ENCODE results near the gene MAPKAP1. TPM values are rescaled to one million over a fixed set of nuclear protein-coding genes. Genes with fewer than 3 reads are reported as not detected.

MAPKAP1 gene
- total and polyA plus RNA-seq, 2 experiments from 2014 or later: 66.7 to 85.6 TPM

DNA sequence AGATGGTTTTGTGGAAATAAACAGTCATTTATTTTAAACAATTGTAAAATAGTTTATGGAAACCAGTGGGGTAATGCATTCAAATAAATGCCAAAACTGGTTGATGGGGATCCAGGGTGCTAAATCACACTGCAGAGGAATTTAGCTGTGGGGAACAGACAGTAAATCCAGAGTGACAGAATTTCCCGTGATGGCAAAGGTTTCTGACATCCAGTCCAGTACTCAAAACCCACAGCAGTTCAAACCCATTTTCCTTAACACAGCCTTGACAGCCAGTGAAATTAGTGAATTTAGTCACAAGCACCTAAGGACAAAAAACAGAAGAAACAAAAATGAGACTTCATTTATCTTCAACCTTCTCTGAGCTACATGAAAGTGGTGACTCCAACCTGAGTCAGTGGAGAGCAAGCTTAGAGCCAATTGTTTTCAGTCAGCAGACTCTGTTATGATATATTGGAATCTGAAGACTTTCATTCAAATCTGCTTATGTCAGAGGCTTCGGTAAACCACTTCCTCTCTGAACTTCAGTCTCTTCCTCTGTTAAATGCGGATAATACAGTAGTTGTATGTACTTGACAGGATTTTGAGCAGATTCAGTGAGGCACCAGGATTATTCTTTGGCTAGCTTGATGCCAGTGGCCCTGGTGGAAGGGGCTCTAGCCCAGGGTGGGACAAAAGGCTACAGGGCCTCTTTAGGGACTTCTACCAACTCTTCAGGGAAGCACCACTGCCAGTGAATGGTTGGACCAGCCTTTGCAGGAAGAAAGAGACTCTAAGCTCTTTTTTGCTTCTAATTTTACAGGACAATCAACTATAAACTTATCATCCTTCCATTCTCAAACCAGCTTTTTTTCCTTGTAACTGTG, 185.3 kb downstream of the MAPKAP1 start:
- Histone ChIP-seq H3K4me3 (no peak overlapping the region), H3K27ac (no peak overlapping the region), H3K9me3 (ENCODE audit: low read depth) (no peaks in the 10 kb centered on the region), H3K4me1 (ENCODE audit: low read depth) (peaks cover 25% of the 10 kb centered on the region), H3K36me3 (no peaks in the 10 kb centered on the region), H3K27me3 (no peaks in the 10 kb centered on the region)
- TF ChIP-seq, protein P1, sequence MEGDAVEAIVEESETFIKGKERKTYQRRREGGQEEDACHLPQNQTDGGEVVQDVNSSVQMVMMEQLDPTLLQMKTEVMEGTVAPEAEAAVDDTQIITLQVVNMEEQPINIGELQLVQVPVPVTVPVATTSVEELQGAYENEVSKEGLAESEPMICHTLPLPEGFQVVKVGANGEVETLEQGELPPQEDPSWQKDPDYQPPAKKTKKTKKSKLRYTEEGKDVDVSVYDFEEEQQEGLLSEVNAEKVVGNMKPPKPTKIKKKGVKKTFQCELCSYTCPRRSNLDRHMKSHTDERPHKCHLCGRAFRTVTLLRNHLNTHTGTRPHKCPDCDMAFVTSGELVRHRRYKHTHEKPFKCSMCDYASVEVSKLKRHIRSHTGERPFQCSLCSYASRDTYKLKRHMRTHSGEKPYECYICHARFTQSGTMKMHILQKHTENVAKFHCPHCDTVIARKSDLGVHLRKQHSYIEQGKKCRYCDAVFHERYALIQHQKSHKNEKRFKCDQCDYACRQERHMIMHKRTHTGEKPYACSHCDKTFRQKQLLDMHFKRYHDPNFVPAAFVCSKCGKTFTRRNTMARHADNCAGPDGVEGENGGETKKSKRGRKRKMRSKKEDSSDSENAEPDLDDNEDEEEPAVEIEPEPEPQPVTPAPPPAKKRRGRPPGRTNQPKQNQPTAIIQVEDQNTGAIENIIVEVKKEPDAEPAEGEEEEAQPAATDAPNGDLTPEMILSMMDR (IDR thresholded peaks at IDR 0.05; ENCODE audit: low read depth, low read length): no peak
- DNase-seq (ENCODE audit: low read depth in 1 of 2, low spot score in 1 of 2): peak in 1 of 2 donors; percentile 88

DNA sequence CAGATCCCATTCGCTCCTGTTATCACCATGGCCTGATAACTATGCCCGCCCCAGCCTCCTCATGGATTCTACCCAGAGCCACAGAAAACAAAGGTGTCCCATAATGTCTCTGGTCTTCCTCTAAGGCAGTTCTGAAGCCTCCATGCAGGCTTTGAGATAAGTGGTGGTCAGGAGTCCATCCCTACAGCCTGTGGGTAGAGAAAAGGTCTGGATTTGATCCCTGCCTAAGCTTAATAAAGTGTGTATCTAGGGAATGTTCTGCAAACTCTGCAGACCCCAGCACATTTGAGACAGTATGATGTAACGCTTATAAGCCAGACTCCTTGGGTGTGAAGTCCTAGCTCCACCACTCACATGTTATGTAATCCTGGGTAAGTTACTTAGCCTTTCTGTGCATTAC, 187.3 kb downstream of the MAPKAP1 start:
- no peak overlapping the region for H3K4me3 ChIP-seq
- TF ChIP-seq, protein P1 (IDR thresholded peaks at IDR 0.05; ENCODE audit: low read depth, low read length): no peak
- no peaks in the 10 kb centered on the region for H3K9me3 ChIP-seq (ENCODE audit: low read depth)
- H3K27me3 ChIP-seq: no peaks in the 10 kb centered on the region
- H3K4me1 ChIP-seq (ENCODE audit: low read depth): peaks cover 40% of the 10 kb centered on the region
- H3K36me3 ChIP-seq: no peaks in the 10 kb centered on the region
- H3K27ac ChIP-seq: no peak overlapping the region
- DNase-seq (ENCODE audit: low read depth in 1 of 2, low spot score in 1 of 2): no peak

DNA sequence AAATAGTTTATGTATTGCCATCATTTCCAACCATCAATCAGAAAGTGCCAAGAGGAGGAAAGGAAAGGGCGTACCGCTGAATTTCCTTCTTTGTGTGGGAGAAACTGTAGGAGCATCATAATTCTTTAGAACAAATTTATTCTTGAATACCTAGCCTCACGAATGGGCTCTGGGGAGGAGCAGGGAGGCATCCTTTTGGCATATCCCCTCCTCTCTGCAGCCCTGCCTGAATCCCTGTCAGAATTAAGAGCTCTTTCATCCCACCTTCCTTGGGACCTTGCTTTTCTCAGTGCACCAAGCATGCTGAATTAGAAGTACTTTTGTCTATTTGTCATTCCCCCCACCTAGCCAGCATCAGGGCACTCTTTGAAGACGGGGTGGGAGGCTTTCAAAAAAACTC, 189.4 kb downstream of the MAPKAP1 start:
- Histone ChIP-seq H3K4me3 (no peak overlapping the region), H3K4me1 (ENCODE audit: low read depth) (peaks cover 38% of the 10 kb centered on the region), H3K27me3 (no peaks in the 10 kb centered on the region), H3K36me3 (no peaks in the 10 kb centered on the region), H3K9me3 (ENCODE audit: low read depth) (no peaks in the 10 kb centered on the region), H3K27ac (no peak overlapping the region)
- no peak for DNase-seq (ENCODE audit: low read depth in 1 of 2, low spot score in 1 of 2)
- TF ChIP-seq, protein P1 (IDR thresholded peaks at IDR 0.05; ENCODE audit: low read depth, low read length): no peak

DNA sequence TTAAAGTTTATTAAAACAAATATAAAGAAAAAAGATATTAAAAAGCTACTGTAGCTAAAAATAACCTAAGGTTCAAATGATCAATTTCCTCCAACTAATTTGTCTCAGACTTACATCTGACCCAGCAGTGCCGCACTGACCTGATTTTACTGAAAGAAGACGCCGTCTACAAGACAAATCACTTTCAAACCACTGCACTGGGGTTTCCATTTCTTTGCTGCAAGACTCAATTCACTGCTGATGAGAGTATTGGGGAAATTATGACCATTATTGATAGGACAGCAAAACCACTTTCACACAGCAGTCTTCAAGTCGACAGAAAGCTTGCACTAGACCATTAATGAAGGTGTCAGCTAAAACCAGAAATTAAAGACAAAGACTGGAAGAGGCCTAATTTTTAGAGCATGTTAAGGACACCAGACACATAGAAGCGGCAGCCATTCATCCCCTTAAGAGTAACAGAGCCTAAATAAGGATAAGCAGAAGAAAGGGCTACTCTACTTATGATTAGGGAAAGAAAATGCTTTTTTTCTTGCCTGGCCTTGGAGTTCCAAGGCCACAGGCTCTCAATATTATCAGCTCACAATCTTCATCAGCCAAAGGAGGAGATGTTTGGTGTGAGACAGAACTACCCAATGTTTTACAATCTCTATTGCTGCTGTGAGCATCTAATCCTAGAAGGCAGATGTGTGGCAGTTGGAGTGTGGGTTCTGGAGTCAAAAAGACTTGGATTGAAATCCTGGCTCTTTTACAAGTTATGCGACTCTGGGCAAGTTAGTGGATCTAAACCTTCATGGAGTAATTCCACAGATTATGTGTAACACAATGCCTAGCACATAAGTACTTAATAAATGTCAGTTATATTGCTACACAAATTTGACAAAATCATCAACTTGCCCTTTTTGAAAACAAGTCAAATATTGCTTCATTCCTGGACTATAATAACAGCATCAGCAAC, 190.7 kb downstream of the MAPKAP1 start:
- no peaks in the 10 kb centered on the region for H3K9me3 ChIP-seq (ENCODE audit: low read depth)
- TF ChIP-seq, protein P1 (IDR thresholded peaks at IDR 0.05; ENCODE audit: low read depth, low read length): no peak
- H3K36me3 ChIP-seq: no peaks in the 10 kb centered on the region
- H3K27me3 ChIP-seq: no peaks in the 10 kb centered on the region
- H3K4me1 ChIP-seq (ENCODE audit: low read depth): peaks cover 36% of the 10 kb centered on the region
- no peak for DNase-seq (ENCODE audit: low read depth in 1 of 2, low spot score in 1 of 2)
- peak overlapping the region; percentile 66 for H3K27ac ChIP-seq
- H3K4me3 ChIP-seq: no peak overlapping the region

DNA sequence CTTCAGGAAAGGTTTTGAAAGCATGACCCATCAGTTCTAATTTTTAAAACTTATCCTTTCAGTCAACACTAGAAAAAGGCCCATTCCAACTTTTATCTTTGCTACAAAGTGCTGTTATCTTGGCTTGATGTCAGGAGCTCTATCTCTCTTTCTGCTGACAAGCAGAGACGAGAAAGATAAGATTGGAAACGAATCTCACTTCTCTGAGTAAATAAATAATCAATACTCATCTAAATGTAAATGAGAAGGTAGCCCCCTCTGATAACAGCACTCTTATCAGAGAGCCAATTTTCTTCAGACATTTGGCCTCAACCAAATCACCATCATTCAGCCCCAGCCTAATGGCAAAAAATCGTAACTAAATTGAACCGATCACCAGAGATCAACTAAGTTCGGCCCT, 191.7 kb downstream of the MAPKAP1 start:
- Histone ChIP-seq H3K27ac (peak overlapping the region; percentile 66), H3K4me1 (ENCODE audit: low read depth) (peaks cover 40% of the 10 kb centered on the region), H3K9me3 (ENCODE audit: low read depth) (no peaks in the 10 kb centered on the region), H3K4me3 (no peak overlapping the region), H3K27me3 (no peaks in the 10 kb centered on the region), H3K36me3 (no peaks in the 10 kb centered on the region)
- TF ChIP-seq, protein P1 (IDR thresholded peaks at IDR 0.05; ENCODE audit: low read depth, low read length): no peak
- no peak for DNase-seq (ENCODE audit: low read depth in 1 of 2, low spot score in 1 of 2)

Data from cardiac muscle cell (in vitro differentiated cells and primary cell).